DOHH2 (cell line): ENCODE results near the gene ITGA2.

ENCODE experiments used
- EZH2phosphoT487 ChIP-seq: fragments of 200-600 bp; sonication (generic); IDR thresholded peaks from 2 replicates; pipeline ENCODE4 v1.6.1; 2017; ENCODE audit warnings: borderline replicate concordance, mild to moderate bottlenecking, antibody characterized with exemption, low read length, moderate library complexity, mixed read lengths
- TF ChIP-seq, protein P1 (sequence below): fragments of 200-600 bp; sonication (generic); IDR thresholded peaks from one replicate; pipeline ENCODE4 v1.5.1; 2014; ENCODE audit warnings: antibody characterized with exemption, mild to moderate bottlenecking, low read depth, low read length; ENCODE audit not compliant: poor library complexity, severe bottlenecking

DNA sequence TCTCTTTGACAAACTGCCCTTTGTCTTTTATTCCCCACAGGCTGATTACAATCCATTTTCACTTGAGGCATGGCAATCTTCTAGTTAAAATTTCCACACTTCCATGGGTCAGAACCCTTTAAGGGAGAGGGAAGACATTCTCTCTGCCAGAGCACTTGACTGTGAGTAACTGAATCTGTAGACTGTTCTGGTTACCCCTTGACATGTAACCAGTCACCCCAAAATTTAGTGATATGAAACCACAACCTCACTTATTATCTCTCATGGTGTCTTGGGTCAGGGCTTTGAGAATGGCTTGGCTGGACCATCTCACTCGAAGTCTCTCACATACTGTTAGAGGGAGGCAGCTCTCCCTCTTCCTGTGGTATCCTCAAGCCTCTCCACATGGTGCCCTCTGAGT lies 14.0 kb downstream of the ITGA2 start:
- TF ChIP-seq, protein P1, sequence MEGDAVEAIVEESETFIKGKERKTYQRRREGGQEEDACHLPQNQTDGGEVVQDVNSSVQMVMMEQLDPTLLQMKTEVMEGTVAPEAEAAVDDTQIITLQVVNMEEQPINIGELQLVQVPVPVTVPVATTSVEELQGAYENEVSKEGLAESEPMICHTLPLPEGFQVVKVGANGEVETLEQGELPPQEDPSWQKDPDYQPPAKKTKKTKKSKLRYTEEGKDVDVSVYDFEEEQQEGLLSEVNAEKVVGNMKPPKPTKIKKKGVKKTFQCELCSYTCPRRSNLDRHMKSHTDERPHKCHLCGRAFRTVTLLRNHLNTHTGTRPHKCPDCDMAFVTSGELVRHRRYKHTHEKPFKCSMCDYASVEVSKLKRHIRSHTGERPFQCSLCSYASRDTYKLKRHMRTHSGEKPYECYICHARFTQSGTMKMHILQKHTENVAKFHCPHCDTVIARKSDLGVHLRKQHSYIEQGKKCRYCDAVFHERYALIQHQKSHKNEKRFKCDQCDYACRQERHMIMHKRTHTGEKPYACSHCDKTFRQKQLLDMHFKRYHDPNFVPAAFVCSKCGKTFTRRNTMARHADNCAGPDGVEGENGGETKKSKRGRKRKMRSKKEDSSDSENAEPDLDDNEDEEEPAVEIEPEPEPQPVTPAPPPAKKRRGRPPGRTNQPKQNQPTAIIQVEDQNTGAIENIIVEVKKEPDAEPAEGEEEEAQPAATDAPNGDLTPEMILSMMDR, result no peak
- no peak for TF ChIP-seq EZH2phosphoT487
